Muscle of back (tissue), 11 donors: Measurements from ENCODE around the gene PKNOX2. TPM values are rescaled to one million over a fixed set of nuclear protein-coding genes. Genes with fewer than 3 reads are reported as not detected.

Source experiments
- DNase-seq, 3 donors: peaks; one replicate each; pipeline versions ENCODE4 v3.0.0 to v3.0.0-alpha.2; 2013
- polyA plus RNA-seq, 10 donors: library from polyadenylated mRNA; unstranded; fragments of 120-200 nt; gene quantifications; one replicate each; pipeline ENCODE4 v1.2.1, GENCODE V29; 2013; ENCODE audit not compliant: insufficient read length in 10 of 10

Gene PKNOX2
- polyA plus RNA-seq, 10 donors: 18.8 to 27.9 (median 24.1) TPM

DNA sequence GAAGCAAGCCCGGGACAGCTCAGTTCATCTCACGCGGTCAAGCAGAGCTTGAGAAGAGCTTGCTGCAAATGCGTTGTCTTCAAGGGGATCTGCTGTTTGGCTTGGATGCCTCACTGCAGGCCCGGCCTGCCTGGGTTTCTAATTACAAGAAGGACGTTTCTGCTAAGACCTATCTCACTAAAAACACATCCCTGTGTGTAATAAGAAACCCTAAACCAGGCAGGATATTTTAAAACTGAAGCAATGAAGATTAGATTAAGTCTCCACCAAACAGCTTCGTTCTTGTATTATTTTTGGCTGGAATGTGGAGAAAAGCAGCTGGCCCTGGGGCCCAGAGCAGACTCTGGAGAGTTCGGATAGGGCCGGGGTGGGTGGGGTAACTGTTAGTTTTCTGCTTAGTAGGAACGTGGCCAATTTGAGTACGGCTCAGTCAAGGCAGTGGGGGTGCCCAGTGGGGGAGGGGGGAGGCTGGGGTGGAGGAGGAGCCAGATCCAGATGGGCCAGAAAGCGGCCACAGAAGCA lies 6.0 kb downstream of the PKNOX2 start:
- DNase-seq: peak; percentile 67 to 91 (median 73)

DNA sequence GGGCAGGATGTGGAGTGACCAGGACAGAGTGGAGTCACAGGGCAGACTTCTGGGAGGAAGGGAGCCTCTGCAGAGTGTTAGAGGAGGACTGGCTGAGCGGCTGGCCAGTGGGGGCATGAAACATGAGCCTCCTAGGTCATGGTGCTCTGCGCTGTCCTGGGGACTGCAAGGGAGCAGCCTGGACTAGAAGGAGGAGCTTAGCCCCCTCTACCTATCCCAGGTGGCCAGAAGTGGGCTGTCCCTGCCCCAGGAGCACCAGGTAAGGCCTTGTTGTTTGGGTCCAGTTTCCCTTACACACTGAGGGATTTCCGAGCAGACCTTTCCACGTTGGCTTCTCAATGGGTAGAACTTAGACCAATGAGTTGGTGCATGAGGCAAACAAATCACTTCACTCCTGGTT lies 7.4 kb downstream of the PKNOX2 start:
- DNase-seq: no peak

DNA sequence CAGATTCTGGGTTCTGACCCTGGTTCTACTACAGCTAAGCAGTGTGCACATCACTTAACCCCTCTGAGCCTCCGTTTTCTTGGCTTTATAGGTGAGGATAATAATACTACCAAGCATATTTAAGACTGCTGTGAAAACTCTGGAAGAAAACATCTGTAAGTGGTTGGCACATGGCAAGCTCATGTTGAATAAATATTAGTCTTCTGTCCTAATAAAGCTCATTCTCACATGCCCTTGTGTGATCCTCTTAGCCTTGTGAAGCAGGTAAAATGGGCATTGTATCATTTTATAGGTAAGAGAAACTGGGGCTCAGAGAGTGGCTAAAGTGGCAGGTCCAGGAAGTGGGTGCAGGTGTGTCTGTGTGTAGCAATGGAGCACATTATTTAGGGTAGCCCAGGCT lies 8.5 kb downstream of the PKNOX2 start:
- no peak for DNase-seq

DNA sequence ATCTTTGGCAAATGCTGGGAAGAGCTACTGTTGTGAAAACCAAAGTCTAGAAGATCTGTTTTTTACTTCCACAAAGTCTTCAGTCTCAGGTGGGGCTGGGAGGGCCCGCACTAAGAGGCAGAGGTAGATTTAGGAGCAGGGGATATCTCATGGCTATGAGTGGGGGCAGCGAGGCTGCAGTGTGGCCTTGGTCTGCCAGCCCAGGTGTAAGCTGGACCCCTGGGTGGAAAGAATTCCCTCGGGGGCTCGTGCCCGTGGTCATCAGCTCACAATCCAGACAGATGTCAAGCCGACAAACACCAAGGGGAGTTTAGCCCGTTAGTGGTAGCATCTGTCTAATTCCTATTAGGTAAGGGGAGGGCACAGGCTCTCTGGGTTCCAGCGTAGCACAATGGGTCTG lies 9.0 kb downstream of the PKNOX2 start:
- DNase-seq: no peak

DNA sequence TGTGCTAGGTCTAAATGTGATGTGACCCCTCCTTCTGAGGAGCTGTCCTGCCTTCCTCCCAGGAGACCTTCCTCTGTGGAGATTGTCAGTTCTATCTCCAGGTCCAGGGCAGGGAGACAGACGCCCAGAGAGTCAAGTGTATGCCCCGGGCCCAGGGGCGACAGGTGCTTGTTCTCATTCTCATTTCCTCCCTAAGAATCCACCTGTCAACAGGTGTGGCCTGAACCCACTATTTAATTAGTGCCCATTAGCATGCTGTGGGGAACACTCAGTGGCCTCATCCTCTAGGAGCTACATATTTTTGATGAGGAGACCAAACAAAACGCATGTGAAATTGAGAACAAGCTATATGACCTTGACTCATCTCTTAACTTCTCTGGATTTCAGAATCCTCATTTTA lies 9.5 kb downstream of the PKNOX2 start:
- no peak for DNase-seq

DNA sequence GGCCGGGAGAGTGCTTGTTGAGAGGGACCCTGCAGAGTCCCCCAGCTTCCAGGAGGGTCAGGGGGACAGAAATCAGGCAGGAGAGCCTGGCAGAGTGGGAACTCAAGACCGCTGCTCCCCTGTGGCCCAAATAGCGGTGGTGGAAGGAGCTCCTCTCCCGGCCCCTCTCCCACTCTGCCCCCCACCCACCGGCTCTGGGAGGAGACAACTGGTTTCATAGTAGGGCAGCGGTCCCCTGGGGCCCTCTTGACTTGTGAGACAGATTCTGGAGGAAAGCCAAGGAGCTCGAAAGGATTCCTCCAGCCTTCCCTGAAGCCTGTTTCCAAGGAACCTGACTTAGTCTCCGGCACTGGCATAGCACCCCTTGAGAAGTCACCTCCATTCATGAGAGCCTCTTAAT lies 10.1 kb downstream of the PKNOX2 start:
- no peak for DNase-seq

DNA sequence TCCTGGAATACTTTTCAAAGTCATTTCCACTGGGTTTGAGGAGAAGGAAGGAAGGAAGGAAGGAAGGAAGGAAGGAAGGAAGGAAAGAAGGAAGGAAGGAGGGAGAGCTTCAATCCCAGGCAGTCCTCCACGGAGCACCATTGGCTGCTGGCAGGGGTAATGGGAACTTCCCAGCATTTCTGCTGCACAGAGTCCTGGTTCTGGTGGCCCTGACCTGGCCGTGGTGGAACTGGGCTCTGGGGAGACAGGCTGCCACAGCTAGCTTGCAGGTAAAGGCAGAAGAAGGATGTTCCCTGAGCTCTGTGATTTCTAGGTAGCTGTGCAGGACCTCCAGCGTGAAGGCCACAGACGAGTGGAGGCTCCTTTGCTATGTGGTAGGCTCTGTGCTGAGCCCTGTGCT lies 10.6 kb downstream of the PKNOX2 start:
- DNase-seq: no peak

DNA sequence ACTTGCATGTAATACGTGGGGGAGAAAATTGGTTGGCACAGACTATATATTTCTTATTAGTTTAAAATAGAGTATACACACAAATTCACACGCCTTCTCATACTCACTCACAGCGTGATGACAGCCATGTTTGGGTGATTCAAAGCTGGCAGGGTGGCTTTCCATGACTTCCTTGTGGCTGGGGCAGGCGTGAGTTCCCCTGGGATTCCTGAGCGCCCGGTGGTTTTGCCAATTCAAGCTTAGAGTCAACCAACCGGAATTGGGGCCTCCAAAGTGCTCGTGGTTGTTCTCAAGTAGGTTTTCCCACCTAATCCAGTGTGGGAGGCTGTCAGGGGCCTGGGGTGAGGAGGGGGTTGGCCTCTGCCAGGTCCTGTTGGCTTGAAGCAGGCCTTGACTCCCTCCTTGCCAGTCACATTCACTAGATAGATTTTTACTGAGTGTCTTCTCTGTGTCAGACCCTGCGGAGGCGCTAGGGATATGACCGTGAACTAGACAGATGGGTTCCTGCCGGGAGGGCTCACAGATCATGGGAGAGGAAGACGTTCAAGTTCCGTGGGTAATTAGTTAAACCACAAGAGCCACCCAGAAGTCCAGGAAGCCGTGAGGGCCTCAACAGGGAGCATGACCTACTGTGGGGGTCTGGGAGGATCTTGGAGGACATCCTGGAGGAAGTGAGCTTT lies 11.5 kb downstream of the PKNOX2 start:
- no peak for DNase-seq

DNA sequence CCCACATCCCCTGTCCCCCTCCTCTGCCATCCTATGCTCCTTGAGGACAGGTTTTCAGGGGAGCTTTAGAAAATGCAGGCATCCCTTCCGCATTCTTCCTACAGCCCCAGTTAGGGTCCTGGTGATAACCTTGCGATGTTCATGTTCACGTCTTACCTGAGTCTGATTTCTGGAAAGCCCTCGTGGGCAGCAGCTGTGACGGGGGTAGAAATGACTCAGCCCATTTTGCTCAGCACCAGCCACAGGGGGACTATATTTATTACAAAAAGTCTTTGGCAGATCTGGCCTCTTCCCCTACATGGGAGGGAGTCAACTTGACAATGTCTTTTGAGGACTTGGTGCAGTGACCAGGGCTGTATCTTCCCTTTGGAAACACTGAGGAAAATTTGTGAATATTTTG lies 12.3 kb downstream of the PKNOX2 start:
- DNase-seq: no peak

DNA sequence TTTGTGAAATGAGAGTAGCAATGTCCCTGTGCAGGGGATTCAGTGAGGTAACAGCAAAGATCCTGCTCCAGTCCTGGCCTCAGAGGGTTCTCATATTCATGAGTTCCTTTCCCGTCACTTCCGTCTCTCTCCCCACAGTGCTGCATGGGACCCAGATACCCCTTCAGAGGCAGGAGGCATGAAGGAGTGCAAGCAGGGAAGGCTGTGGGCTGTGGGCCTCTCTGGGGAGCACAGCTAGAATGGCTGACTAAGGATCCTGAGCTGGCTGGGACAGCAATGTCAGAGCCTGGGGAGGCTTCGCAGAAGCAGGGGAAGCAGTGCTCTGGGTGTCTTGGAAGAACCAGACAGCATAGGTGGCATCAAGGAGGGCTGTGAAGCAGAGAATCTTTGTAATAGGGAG lies 13.0 kb downstream of the PKNOX2 start:
- DNase-seq: no peak

DNA sequence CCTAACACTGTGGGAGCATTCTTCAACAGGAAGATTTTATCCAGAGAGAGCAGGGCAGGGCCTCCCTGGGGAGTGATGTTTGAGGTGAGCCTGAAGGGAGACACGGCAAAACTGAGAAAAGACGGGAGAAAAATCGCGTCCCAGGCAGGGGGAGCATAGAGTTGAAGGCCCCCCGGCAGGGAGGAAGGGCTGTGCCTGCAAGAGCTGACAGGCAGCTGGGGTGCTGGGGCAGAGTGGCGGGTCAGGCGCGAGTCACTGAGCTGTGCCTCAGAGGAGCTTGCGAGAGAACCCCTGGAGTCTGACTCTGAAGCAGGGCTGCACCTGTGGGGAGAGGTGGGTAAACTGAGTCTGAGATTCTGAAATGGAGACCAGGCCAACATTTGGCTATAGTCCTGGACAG lies 14.8 kb downstream of the PKNOX2 start:
- DNase-seq: no peak

DNA sequence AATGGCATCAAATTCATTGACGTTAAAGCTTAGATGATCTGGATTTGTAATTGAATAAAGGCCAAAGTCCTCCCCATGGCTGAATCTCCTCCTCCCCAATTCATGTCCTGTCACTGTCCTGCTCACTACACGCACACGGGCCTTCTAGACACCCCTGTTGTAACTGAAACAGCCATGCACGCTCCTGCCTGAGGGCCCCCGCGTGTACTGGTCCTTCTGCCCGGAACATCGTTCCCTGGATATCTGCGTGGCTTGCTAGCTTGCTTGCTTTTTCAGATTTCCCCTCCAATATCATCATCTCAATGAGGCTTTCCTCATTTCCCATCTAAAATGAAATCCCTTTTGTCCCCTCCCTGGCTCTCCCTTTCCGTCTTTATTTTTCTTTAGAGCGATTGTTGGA lies 15.3 kb downstream of the PKNOX2 start:
- peak in 1 of 3 donors; percentile 35 for DNase-seq

DNA sequence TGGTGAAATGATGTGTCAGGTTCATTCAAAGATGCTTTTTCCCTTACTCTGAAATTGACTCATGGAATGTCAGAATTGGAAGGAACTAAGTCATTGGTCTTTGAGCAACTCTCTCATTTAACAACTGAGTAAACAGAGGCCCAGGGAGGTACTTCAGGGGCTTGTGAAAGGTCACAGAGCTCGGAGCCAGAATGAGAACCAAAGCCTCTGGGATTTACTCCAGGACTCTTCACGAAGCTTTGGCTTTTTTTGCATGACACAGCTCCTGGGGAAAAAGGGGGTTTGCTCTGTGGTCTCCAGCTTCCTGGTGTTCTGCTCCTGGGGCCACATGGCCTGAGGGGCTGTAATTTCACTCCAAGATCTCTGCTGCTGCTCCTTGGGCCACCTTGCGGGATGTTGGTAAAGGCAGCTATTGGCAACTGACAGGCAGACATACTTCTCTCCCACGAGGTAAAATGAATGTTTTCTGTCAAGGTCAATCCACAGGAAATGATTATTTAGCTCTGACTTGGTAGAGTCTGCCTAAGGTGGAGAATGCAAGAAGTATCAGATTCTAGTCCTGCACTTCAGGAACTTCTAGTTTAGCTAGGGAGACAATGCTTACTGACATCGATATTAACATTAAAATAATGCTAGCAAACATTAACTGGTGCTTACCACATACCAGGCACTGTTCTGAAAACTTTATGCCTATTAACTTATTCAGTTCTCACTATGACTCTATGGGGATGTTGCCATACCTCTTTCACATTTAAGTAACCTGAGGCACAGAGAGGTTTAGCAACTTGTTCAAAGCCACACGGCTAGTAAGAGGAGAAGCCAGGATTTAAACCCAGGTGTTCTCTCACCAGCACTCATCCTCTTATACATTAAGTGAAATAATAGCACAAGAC lies 16.1 kb downstream of the PKNOX2 start:
- no peak for DNase-seq

DNA sequence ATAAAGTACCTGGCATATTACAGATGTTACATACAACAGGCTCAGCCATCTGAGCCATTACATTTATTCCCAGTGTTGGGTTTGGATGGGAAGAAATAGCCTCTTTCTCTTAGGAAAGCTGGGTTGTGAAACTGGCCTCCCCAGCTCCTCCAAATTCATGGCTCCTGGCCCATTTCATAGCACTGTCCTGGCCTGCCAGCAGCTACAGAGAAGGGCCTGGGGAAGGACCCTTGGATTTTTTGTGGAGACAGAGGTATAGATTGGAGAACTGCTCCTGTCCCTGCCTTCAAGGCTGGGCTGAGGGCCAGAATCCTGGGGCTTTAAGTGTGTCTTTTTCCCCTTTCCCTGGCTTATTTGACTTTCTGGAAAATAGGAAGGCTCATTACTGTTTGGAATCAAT lies 18.0 kb downstream of the PKNOX2 start:
- peak in 2 of 3 donors; percentile 44 to 63 for DNase-seq

DNA sequence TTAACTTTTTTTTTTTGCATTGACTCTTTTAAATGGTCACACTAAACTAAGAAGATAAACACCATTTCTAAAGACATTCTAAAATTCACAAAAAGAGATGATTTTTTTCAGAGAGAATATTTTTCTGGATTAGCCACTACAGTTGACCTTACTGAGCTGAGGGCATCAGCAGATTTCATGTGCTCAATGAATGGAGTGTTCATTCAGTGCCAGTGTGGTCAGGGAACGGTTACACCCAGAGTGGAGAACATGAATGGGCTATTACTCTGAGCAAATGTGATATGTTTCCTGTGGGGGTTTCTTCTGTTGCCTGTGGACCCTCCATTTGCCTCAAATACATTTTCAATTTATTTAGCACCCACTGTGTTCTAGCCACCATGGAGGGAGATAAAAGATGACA lies 19.1 kb downstream of the PKNOX2 start:
- no peak for DNase-seq

DNA sequence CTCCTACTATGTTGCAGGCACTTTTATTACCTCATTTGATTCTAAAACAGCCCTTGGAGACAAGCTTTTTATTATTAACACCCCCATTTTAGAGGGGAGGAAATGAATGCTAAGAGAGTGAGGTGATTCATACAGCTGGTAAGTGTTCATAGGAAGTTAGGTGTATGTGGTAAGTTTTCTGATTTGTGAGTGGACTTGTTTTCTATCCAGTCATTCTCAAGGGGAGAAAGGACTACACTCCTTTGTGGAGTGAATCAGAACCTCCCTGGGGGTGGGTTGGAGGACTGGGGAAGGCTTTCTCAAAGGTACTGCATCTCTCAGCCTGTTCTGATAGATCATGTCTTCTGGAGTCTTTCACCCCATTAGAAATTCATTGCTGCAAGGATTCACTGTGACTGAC lies 23.5 kb downstream of the PKNOX2 start:
- DNase-seq: no peak

DNA sequence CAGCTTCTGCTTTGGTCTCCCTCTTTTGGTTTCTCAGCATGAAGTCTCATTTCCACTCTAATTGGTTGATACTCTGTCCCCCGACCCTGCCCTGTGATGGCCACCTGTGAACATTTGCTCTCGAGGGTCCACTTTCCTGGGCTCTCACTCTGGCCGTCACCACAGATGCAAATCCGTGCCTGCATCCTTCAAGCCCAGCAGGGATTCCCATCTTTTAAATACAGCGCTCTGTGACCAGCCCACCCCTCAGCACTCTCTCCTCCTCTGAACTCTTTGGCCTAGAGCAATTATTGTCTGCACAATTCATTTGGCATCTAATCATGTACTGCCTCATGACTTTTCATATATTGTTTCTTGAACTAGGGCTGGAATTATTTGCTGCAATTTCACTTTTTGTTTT lies 26.0 kb downstream of the PKNOX2 start:
- no peak for DNase-seq

DNA sequence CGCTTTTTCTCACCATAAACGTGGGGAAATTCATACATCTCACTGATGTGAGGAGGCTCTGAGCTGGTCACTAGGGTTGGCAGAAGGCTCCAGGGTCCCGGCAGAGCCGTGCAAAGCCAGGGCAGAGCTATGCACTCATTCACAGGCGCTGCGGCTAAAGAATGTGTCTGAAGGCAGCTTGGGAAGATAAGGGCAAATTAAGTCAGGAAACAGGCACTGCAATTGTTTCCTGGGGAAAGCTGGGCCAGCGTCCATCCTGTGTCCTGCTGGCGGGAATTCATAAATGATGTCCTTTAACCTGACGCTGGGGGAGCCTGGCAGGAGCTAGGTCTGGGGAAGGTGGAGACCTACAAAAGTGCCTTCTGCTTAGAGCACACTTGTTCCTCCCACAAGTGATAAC lies 27.6 kb downstream of the PKNOX2 start:
- DNase-seq: no peak

DNA sequence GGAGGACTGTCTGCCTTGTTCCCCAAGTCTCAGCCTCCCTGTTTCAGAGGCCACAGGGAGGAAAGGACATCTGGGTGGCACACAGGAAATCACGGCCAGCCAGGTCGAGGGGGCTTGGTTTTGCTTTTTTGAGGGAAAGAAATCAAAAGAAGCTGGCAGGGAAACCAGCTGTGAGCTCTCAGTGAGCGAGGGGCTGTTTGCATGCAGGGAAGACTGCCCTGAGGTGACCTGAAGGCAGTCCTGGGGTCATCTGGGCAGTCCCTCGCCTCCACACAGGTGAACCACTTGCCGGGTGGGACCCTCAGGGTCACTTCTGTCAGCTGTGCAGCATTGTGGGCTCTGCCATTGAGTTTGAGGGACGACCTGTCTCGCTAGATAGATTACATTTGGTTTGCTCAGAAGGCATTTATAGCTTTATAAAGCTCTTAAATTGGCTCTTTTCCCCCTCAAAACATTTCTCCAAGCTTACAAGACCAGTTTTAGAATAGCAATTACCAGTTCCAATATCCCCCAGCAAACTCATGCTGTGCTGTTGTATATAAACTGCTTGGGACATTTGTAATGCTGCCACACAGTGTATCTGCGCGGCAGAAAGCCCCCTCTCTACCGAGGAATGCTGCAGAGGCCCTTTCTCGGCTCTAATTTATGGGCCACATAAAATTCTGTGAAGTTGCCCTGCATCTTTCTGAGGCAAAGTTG lies 28.3 kb downstream of the PKNOX2 start:
- no peak for DNase-seq

DNA sequence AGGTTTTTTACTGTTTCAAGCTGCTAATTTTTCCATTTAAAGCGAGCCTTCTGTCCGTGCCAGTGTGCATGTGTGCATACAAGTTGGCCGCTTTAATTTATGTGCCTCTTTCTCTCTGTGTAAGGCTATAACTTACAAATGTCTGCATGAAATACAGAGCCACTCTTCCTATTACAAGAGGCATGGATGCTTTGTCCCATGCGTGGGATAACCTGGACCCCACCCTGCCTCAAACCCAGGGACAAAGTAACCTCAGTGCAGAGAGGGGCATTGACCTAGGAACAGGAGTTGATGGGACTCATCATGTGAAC lies 28.8 kb downstream of the PKNOX2 start:
- no peak for DNase-seq

DNA sequence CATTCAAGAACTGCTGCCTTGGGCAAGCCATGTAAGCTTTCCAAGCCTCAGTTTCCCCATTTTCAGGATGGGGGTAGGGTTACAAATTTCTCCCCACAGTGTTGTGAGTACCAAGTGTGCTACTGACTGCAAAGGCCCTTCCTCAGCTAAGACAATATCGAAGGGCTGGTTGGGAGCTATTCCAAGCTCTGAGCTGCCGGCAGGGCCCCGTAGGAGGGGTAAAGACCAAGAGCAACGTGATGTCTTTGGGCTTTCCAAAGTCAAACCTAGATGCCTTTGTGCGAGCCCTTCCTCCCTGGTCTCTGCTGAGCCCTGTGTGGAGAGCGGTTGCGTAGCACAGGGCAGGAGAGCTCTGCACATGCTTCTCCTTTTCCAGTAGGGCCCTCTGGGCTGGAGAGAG lies 29.3 kb downstream of the PKNOX2 start:
- no peak for DNase-seq

DNA sequence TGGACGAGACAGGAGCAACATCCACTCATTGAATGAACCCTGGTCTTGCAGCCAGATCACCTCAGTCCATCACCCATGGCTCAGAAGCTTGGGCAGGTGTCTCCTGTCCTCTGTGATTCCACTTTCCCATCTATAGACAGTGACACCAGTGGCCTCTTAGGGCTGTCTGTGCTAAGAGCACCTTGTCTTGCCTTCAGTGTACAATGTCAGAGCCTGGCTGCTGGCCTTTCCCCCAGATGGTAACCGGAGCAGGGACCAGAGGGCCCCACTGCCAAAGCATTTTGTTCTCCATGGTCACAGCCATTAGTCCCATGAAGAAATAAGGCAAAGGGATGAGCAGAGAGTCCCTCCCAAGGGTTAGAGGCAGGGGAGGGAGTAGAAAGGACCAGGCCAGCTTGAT lies 35.4 kb downstream of the PKNOX2 start:
- DNase-seq: no peak

DNA sequence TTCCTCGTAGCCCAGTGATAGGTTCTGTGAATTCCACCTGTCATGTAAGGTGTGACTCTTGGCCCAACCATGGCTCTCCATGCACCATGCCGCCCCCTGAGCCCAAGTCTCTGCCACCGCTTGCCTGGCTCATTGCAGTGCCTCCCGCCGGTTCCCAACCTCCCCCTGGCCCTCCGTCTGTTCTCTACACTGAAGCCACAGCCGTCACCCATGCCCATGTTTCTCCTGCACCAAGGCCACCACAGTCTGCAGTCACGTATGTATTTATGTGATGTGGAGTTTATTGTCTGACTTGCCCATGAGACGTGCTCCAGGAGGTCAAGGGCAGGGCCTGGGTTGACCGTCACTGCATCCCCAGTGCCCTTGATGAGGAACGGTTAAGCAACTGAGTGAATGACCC lies 35.9 kb downstream of the PKNOX2 start:
- no peak for DNase-seq
